Hindlimb muscle (tissue), 1 donor: ENCODE measurements around the gene CLEC3B. TPM values are rescaled to one million over a fixed set of nuclear protein-coding genes. Genes with fewer than 3 reads are reported as not detected.
"Not testable (repeated sequence)": the region's sequence is repeated elsewhere in the genome, so short reads cannot be mapped to it uniquely, and the experiment has no call there.

Experiments
- DNase-seq: peaks from one replicate; pipeline ENCODE4 v3.0.0-alpha.2; 2013
- polyA plus RNA-seq: library from polyadenylated mRNA; unstranded; fragments of 120-200 nt; gene quantifications from one replicate; pipeline ENCODE4 v1.2.1, GENCODE V29; 2013; ENCODE audit not compliant: insufficient read length

CLEC3B gene
- polyA plus RNA-seq, 1 donor = 126 TPM

DNA sequence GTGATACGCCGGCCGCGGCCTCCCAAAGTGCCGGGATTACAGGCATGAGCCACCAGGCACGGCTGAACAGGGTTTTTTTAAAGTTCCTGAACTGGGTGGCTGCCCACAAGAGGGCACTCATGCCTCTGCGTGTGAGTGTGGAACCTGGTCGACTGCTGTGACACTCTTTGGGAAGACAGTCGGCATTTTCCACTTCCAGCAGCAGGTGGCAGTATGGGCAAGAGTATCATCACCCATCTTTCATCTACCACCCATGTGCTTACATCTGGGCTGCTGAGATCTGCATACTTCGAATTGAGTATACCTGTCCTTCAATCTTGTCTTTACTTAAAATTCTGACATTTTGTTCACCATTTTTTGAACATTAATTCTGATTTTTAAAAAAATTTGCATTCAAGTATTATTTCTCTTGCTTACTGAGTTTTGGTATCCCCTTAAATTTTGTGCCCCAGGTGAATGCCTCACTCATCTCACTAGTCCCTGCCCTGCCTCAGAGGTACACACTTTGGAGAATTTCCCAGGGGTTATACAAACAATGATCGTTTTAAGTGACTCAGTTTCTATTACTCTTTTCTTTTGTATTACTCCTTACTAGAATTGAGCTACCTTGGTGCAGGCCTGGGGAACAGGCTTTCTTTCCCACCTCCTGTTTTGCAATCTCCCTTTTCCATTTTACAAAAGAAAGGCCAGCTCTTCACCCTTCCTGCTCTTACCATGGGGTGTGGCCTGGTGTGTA lies 11.8 kb downstream of the CLEC3B start:
- peak; percentile 80 for DNase-seq

DNA sequence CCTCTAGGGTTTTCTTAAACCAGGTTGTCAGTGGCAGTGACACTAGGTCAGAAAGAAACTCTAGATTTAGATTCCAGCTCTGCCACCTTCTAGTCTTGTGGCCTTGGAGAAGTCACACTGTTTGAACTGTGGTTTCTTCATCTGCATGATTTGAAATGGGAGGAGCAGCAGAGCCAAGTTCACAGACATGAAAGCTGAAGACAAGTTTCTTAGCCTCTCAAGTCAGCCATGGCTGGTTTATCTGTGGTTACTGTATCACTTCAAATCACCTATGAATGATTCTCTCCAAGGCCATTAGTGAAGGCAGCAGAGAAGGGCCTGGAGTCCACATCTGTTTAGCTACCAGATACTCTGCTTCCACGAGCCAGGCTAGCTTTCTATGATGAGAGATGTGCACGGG lies 15.6 kb downstream of the CLEC3B start:
- DNase-seq = no peak

DNA sequence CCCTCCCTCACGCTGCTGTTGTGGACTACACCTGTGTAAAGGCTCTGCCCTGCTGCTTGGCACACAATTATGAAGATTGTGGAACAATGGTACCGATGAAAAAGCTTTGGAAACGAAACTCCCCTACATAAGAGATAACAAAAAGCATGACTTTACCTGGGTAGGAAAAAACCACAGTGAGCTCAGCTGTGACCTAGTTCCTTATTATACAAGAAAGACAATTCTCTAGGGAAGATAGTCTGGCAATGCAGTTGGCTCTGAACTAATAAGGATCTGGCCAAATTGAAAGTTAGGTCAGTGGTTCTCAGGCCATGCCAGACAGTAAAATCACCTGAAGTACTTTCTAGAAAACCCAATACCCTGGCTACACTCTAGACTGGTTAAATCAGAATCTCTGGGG lies 16.1 kb downstream of the CLEC3B start:
- no peak for DNase-seq

DNA sequence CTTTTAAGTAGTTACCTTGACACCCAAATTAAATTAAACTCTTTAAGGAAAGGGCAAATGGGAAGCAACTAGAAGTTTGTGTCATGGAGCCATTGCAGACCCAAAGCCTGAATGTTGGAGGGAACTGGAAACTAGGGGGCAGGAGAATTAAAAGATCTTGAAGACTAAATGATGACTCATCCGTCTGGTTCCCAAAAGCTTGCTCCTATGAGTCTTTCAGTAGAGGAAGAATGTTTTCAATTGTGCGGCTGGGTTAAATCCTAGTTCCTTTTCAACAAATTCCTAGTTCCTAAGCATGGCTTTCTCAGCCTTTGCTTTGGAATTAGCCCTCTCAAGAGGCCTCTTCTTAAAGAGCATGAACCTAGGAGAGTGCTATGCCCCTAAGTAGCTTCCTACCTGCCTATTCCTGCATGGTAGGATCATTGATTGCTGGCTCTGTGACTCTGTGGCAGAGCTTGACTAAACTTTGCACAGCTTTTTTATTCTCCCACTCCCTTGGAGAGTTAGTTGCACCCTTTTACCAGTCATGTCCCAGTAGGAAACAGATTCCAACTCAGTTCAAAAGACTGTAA lies 17.7 kb downstream of the CLEC3B start:
- no peak for DNase-seq

DNA sequence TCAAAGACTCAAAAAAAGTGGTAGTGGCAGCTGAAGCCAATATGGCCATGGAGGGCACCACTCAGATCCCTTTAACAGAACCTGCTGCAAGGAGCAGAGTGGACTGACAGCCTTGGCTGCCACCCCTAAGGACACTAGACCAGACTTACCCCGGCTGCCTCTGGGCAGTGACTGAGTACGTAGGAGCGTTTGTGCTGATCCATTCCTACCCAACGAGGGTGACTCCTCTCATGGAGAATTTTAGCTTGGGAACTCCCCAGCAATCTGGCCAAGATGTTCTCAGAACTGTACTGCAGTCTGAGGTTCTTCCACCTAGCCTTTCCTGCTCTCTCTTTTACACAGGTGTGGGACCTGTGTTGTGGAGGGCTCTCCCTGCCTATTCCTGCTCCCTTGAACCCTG lies 22.1 kb downstream of the CLEC3B start:
- DNase-seq = no peak

DNA sequence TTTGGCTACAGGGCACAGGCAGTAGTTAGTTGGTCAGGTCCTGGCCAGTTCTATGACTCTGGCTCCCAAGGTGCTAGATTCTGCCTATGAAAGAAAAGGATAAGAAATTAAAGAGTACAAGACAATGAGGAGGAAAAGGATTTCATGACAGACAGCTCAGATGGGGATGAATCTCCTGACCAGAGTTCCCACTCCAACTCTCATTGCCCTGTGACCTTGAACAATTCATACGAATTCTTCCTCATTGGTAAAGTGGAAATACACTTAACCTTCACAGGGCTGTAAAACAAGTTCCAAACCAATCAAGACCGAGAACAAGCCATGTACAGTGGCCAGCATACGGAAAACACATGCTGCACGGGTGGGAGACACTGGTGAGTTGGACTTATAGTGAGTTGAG lies 23.7 kb downstream of the CLEC3B start:
- no peak for DNase-seq

DNA sequence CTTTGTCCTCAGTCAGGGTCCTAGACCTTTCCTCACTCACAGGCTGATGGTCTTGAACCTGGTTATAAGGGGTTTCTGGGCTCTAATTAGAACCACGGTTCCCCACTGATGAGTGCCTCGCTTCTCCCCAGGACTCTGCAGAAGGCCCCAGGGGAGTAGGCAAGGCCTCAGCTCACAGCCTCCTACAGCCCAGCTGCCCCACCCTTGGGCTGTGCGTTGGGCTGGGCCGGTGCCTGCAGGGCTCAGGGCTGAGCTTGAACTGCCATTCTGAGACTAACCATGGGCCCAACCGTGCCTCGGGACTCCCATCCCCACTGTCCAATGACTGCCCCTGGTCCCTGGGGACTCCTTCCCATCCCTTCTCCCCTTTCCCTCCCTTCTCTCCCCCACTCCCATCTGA lies 25.6 kb downstream of the CLEC3B start:
- no peak for DNase-seq

DNA sequence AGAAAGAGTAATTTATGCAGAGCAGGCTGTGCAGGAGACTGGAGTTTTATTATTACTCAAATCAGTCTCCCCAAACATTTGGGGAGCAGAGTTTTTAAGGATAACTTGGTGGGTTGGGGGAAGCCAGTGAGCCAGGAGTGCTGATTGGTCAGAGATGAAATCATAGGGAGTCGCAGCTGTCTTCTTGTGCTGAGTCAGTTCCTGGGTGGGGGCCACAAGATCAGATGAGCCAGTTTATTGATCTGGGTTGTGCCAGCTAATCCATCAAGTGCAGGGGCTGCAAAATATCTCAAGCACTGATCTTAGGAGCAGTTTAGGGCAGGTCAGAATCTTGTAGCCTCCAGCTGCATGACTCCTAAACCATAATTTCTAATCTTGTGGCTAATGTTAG lies 27.7 kb downstream of the CLEC3B start:
- DNase-seq = not testable (repeated sequence)

DNA sequence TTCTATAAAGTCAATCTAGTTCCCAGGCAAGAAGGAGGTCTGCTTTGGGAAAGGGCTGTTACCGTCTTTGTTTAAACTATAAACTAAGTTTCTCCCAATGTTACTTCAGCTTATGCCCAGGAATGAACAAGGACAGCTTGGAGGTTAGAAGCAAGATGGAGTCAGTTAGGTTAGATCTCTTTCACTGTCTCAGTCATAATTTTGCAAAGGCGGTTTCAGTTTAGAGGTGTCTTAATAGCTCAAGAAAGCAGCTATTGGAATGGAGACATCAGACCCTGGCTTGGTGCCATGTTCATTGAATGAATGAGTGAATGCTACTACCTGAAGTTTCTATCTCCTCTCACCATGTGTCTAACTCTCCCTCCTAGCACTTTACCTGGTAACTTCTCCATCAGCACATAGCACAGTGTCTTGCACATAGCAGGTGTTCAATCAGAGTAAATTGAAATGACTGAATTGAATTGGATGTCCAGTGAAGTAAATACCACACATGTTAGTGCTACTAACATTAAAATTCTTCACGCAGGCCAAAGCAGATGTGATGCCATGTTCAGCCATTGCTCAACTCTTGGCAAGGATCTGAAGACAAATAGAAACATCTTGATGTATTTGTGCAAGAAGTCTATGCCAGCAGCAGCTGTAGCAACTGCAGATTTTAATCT lies 28.2 kb downstream of the CLEC3B start:
- DNase-seq = no peak

DNA sequence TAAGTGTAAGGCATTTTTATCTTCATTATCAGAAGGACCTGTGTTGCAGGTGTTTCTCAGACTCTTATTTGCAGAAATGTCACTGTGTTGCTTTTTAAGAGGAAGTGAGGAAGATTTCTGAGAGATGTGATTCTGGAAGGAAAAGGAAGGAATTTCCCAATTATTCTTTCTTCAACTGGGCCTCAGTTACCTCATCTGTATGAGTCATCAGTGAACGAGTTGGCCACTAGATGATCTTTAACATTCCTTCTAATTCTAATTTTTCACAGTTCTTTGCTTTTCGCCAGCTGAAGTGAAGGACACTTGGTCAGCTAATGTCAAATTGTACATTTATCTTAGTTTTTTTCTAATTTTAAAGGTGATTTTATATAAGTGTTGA lies 28.9 kb downstream of the CLEC3B start:
- DNase-seq = no peak

DNA sequence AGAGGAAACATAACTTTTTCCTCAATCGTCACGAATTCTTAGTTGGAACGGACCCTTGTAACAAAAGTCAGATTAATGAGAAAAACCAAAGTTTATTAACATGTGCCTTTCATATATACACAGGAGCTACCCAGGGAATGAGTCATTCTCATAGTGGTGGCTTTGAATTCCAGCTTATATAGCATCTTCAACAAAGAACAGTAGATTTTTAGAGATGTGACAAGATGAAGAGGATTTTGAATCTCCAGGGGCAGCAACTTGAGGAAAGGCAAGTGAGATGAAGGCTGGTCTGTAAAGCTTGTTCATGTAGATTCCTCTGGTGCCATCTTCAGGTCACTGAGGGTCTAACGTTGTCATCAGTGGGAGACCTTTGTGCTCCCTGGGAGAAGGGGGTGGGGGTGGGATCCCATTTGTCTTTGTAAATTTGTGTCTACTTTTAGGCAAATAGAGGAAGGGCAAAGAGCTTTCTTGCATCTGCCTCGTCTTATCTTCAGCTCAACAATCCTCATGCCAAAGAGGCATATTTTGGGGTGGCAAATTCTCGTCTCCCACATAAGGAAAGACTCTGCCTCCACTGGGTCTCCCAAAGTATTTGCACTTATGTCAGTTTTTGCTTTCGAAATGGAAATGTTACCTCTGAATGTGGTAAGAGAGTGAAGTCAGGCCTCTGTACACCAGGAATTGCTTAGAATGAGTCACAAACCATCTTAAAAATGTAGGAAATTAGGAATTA lies 29.5 kb downstream of the CLEC3B start:
- no peak for DNase-seq

DNA sequence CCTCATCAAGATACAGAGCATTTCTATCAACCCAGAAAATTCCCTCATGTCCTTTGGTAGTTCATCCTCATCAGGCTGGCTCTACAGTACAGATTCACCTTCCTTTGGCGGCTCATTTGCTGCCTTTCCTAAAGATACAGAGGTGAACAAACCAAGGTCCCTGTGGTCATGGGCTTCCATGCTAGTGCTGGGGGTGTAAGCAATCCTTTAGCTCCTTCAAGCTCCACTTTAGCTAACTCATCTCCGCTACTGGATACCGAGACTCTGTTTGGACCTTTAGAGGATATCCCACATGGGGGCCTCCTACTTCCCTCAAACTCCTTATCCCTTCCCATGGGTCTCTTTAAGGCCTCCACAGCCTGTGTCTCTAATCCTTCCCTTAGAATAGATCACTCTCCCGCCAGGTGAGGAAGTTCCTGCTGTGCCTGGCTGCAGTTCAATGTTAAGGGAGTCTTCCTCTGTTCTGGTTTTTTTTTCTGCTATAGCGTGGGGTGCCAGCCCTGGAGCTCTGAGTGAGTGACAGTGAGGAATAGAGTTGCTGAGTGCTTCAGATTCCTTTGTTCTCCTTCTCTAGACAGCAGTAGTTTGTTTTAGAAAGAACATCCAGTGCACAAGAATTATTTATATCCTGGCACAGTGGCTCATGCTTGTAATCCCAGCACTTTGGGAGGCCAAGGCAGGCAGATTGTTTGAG lies 30.7 kb downstream of the CLEC3B start:
- no peak for DNase-seq

DNA sequence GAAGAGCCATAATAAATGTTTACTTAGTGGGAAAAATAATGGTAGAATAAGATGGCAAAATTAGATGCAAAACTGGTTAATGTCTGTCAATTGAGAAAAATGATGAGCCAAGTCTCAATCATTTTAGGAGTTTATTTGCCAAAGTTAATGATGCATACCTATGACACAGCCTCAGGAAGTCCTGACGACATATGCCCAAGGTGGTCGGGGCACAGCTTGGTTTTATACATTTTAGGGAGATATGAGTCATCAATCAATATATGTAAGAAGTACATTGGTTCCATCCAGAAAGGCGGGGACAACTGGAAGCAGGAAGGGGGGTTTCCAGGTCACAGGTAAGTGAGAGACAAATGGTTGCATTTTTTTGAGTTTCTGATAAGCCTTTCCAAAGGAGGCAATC lies 31.5 kb downstream of the CLEC3B start:
- no peak for DNase-seq

DNA sequence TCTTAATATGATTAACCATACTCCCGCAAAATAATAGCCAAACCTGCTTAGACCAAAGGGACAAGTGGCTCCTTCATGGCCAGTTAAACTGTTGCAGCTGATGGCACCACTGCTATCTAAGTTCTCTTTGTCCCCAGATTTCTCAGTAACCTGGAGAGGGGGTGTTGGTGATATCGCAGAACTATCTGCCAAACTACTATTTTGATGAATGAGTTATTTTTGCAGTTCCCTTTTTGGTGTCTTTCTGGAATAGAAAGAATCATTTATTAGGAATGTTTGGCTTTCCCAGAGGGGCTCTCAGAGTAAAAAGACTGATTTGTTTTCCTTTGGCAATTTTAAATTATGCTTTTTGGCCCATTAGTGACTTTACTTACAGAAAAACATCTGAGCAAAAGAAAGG lies 33.0 kb downstream of the CLEC3B start:
- DNase-seq = no peak

DNA sequence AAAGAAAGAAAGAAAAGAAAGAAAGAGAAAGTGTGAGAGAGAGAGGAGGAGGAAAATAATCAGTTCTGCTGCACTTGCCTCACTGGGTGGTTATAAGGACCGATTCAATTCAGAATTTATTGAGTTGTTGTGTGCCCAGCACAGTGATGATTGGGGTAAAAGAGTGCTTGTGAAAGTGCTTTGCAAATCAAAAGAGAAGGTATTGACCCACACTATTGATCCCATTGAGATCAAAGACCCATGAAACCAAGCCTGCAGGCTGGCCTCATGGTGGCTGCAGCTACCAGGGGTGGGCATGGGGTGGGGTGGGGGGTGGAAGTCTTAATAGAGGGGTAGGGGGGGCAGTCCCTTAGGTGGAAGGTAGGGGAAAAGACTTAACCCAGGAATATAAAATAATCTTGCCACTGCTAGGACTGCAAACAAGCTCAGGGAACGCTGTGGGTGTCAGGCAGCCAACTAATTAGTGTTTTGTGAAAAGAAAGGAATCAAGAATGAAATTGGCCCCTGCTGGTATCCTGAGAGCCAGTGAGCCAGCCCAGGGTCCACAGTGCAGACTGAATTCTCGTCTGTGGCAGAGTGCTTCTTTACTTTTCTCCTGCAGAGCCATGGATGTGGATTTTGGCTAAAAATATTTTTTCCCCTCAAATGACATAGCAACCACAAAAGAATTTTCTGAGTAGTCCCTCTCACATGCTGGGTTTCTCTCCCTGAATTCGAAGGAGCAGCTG lies 34.2 kb downstream of the CLEC3B start:
- no peak for DNase-seq

DNA sequence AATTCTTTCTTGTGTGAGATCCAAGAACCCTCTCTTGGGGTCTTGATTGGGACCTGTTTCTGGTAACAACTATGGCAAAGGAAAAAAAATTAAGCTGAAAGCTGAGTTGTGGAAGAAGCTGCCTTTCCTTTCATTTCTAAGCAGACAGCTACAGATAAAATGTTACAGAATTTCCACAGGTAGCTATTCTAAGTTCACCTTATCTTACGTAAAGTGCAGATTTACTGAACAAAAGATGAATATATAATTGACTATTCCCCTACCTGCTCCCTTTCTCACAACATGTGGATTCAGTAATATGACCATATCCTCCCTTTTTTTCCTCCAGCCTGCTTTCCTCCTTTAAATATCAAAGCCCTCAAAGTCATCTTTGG lies 36.6 kb downstream of the CLEC3B start:
- DNase-seq = no peak

DNA sequence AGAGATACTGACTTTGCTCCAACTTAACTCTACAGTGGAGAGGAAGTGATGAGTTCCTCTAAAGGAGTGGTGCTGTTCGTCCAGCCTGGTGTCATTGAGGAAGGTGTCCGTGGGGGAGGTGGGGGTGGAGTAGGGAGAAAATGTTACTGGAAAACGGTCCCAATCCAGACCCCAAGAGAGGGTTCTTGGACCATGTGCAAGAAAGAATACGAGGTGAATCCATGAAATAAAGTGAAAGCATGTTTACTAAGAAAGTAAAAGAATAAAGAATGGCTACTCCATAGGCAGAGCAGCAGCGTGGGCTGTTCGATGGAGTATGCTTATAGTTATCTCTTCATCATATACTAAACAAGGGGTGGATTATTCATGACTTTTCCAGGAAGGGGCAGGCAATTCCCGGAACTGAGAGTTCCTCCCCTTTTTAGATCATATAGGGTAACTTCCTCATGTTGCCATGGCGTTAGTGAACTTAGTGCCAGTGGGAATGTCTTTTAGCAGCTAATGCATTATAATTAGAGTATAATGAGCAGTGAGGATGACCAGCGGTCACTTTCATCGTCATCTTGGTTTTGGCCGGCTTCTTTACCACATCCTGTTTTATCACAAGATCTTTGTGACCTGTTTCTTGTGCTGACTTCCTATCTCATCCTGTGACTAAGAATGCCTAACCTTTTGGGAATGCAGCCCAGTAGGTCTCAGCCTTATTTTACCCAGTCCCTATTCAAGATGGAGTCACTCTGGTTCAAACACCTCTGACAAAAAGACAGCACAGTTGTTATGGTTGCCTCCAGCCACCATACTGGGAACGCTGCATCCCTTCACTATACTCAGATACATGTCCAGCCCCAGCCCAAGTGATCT lies 38.6 kb downstream of the CLEC3B start:
- DNase-seq = no peak

DNA sequence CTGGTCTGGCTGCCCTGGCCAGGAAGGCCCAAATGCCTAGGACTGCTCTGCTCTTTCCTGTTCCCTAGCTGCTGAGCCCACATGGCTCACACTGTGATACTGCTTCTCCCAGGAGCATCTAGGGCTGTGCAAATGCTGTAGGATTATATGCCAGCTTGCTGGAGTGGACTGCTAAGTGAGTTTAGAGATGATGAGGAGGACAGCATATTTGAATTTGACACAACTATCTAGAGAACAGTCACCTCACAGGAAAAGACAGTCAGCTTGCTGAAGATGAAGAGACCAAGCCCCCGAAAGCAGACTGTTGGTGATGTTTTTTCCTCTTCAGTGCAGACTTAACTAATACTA lies 39.2 kb downstream of the CLEC3B start:
- no peak for DNase-seq

DNA sequence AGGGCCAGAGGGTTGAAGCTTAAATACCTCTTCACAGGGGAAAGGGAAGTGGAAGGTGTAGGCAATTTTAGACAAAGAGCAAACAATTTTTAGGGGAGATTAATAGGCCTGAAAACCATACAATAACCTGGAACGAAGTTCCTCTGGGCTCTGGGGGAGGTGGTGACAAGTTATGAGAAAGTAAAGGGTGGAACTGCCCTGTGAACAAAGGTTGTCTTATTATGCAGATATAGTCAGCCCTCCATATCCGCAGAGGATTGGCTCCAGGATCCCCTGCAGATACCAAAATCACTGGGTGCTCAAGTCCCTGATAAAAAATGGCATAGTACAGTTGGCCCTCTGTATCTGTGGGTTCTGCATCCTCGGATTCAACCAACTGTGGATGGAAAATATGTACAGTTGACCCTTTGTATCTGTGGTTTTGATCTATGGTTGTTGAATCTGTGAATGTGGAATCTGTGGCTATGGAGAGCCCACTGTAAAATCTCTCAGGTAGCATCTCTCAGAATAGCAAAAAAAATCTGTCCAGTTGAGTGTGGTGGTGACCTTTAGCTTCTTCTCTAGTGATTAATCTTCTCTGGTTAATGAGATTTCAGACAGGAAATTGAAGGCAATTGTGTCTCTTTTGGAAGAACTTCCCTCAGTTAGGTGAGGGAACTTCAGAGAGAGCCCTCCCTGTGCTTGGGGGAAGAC lies 40.2 kb downstream of the CLEC3B start:
- DNase-seq = no peak

DNA sequence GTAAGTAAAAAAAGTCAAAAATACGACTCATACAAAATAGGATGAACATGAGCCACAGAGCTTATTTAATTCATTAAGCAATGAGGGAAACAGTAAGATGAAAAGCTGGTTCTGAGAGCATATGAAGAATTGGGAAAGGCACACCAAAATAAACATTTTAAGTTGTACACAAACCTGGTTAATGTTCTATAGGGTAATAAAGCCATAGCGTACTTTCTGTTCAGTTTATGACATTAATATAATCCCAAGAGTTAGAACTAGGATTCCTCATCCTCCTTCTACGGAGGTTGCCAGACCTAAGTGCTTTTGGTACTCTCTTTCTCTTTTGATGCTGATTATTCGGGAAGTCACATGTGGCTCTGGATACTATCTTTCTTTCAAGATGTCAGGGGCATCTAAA lies 41.4 kb downstream of the CLEC3B start:
- no peak for DNase-seq

DNA sequence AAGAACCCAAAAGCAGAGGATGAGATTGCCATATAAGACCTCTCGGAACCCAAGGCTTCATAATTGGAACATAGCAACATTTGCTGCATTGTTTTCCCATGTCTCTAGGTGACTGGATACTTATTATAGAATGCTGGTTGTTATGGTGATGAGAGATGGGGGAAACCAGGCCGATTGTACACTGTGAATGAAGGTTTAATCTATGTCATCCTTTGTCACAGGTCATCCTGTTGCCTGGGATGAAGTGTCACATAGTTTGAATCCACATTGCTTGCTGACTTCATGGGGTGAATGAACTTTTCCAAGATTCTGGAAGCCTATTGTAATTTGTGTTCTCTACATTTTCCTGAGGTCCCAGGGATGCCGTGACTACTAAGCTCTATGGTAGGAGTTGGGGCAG lies 41.8 kb downstream of the CLEC3B start:
- no peak for DNase-seq
